ENCODE data around the gene CDC25B.

The CDC25B gene

GRCh38 chr20:3751675-3752385 is 44.3 kb upstream of the CDC25B start:
- H3K4me3 ChIP-seq (ENCODE audit: low read depth, low read length), result peak overlapping the region; percentile 41
- in situ Hi-C loops (cut with HindIII; ENCODE audit: low sequenced_read_pairs), result no loop called here
- no peak for DNase-seq (ENCODE audit: low read depth)
- TF ChIP-seq CTCF (IDR thresholded peaks at IDR 0.05; ENCODE audit: low read depth, low read length, missing control alignments), result no peak

- no peak for TF ChIP-seq CTCF (IDR thresholded peaks at IDR 0.05; ENCODE audit: low read depth, low read length, missing control alignments)
- in situ Hi-C loops (cut with HindIII; ENCODE audit: low sequenced_read_pairs), result no loop called here
- peak overlapping the region; percentile 41 for H3K4me3 ChIP-seq (ENCODE audit: low read depth, low read length)
- no peak for DNase-seq (ENCODE audit: low read depth)
These were observed 43.7 kb upstream of the CDC25B start for GRCh38 chr20:3752386-3752759.

GRCh38 chr20:3753098-3753497 is 43.0 kb upstream of the CDC25B start:
- peak; percentile 55 for DNase-seq (ENCODE audit: low read depth)
- in situ Hi-C loops (cut with HindIII; ENCODE audit: low sequenced_read_pairs), result no loop called here
- TF ChIP-seq CTCF (IDR thresholded peaks at IDR 0.05; ENCODE audit: low read depth, low read length, missing control alignments), result peak; percentile 90
- no peak overlapping the region for H3K4me3 ChIP-seq (ENCODE audit: low read depth, low read length)

GRCh38 chr20:3753501-3754275 is 42.4 kb upstream of the CDC25B start:
- TF ChIP-seq CTCF (IDR thresholded peaks at IDR 0.05; ENCODE audit: low read depth, low read length, missing control alignments), result no peak
- in situ Hi-C loops (cut with HindIII; ENCODE audit: low sequenced_read_pairs), result no loop called here
- no peak overlapping the region for H3K4me3 ChIP-seq (ENCODE audit: low read depth, low read length)
- DNase-seq (ENCODE audit: low read depth), result no peak

GRCh38 chr20:3754276-3754630 is 41.9 kb upstream of the CDC25B start:
- no peak for DNase-seq (ENCODE audit: low read depth)
- in situ Hi-C loops (cut with HindIII; ENCODE audit: low sequenced_read_pairs), result no loop called here
- no peak overlapping the region for H3K4me3 ChIP-seq (ENCODE audit: low read depth, low read length)
- TF ChIP-seq CTCF (IDR thresholded peaks at IDR 0.05; ENCODE audit: low read depth, low read length, missing control alignments), result no peak

GRCh38 chr20:3755269-3755668 is 40.8 kb upstream of the CDC25B start:
- no peak for DNase-seq (ENCODE audit: low read depth)
- in situ Hi-C loops (cut with HindIII; ENCODE audit: low sequenced_read_pairs), result loop anchor here (5.0 kb wide), 1 partner anchor 48 kb away; no protein-coding TSS in a partner anchor
- no peak for TF ChIP-seq CTCF (IDR thresholded peaks at IDR 0.05; ENCODE audit: low read depth, low read length, missing control alignments)
- H3K4me3 ChIP-seq (ENCODE audit: low read depth, low read length), result no peak overlapping the region
